SK-N-MC (cell line): ENCODE measurements around the gene EIF2S2.

Experiments used
- FOXP2 ChIP-seq: optimal IDR thresholded peaks from 2 replicates; pipeline ENCODE3; 2011; ENCODE audit warnings: mild to moderate bottlenecking, moderate library complexity; ENCODE audit not compliant: insufficient read depth; ENCODE audit errors: extremely low read length, control extremely low read depth
- POLR2AphosphoS5 ChIP-seq: IDR thresholded peaks from 2 replicates; pipeline ENCODE4 v1.6.1; 2012; ENCODE audit warnings: mild to moderate bottlenecking, low read depth, low read length, borderline replicate concordance

DNA sequence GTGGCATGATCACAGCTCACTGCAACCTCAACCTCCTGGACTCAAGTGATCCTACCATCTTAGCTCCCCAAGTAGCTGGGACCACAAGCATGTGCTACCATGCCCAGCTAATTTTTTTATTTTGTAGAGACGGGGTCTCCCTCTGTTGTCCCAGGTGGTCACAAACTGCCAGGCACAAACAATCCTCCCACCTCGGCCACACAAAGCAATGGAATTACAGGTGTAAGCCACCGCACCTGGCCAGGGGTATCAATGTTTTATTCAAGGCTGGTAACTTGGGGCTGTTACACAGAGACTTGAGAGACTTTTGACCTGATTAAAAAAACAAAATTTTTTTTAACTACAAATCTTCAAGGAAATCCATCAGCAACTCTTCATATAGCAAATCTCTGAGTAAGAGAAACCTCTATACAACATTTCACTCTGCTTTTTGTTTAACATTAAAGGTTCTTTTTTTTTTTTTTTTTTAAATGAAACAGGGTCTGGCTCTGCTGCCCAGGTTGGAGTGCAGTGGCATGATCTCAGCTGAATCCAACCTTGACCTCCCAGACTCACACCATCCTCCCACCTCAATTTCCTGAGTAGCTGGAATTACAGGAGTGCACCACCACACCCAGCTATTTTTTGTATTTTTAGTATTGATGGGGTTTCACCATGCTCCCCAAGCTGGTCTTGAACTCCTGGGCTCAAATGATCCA lies 5.9 kb downstream of the EIF2S2 start:
- TF ChIP-seq POLR2AphosphoS5 (no peak), FOXP2 (no peak)
